HG03520 (cell line): Measurements from ENCODE around the gene ARHGAP24.
"Not testable (repeated sequence)": the region's sequence is repeated elsewhere in the genome, so short reads cannot be mapped to it uniquely, and the experiment has no call there.

Experiments
- ATAC-seq: cut with Tn5 transposase; IDR thresholded peaks from one replicate; pipeline ENCODE4 v1.9.1; 2021; ENCODE audit warnings: mild to moderate bottlenecking, moderate library complexity; ENCODE audit not compliant: unreplicated experiment

The ARHGAP24 gene

GRCh38 chr4:85482010-85482738 lies 7.2 kb downstream of the ARHGAP24 start:
- ATAC-seq, result no peak

- no peak for ATAC-seq
Observed at GRCh38 chr4:85486425-85487086, 11.6 kb downstream of the ARHGAP24 start.

- no peak for ATAC-seq
Observed at GRCh38 chr4:85488416-85488815, 13.5 kb downstream of the ARHGAP24 start.

DNA sequence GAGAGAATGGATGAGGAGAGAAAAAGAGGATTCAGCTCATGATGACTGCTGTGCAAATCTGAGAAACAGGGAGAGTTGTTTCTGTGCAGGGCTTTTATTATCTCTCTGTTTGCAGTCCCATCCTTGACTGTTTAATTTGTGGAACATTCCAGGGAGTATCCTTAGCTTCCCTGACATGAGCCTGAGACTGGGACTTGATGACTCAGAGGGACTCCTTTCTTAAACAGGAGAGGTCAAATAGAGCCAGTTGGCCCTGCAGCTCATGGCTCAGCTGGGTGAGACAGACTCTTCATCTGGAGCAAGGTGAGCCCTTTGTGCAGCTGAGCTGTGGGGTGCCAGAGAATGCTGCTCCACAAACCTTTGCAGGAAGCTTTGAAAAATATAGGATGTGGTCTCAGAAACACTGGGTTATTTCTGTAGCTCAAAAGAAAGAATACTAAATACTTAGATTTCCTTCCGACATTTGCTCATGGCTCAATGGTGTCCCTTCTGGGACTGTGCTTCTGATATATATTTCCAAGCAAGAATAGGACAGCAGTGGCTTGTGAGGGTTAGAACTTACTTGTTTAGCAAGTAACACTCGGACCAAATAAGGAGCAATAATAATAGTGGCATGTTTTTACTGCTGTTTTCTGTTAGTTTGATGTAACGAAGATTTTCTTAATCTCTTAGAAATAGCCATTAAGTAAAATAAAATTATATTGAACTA lies 14.5 kb downstream of the ARHGAP24 start:
- no peak for ATAC-seq

DNA sequence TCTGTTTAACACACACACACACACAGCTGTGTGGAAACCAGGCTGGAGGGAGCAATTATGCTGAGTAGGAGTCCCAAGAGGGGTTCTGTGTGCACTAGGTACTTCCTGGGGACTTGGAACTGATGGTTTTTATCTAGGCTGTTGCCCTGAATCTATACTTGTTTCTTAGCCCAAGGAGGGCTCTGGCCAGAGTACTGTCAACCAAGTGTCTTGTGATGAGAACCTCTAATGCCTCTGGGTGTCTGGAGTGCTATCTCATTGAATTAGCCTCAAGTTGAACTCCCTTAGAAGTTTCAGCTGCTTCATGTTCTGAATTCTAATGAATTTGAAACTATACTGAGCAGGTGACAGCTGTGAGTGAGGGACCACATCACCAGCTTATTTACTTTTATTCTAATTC lies 16.6 kb downstream of the ARHGAP24 start:
- ATAC-seq, result peak; percentile 54

GRCh38 chr4:85492336-85492735 lies 17.4 kb downstream of the ARHGAP24 start:
- ATAC-seq, result no peak

DNA sequence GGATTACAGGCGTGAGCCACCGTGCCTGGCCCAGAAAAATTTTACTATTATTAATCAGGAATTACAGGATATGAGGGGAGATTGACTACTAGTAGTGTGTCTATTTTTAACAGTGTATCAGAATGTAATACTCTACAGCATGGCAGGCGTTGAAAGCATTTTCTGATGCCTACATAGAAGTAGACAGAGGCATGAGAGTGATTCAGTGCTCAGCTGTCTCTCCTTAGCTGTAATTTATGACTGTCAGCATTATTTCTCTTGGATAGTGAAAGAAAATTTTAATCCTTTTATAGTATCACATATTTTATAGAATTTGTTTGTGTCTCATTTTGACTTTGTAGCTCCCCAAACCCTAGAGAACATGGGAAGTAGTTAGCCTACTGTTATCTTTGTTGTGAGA lies 20.7 kb downstream of the ARHGAP24 start:
- no peak for ATAC-seq

DNA sequence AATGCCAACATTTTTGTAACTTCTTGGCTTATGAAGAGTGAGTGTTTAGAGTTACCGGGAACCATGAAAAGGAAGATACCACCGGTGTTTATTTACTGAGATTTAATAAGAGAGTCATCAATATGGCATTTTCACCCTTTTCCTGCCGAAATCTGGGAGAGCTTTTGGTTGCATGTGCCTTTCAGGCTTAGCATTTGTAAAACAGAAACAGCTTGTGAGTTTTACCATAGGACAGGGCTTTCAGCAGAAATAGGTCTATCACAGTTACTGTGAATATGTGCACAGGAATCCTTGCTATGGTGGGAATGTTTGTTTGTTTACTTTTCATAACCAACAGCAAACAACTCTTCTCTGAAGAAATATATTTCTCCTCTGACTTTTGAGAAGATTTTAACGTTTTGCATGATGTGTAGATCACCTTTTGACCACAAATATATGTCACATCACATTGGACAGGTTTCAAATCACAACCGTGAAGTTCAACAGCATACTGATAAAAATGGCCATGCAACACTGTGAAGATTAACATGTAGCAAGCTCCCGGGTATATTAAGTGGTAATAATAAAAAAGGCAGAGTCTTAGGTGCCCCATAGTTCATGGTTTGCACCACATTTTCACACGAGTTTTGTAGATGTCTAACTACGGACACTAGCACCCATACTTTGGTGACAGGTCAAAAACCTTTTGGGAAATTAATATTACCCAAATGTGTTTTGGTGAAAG lies 21.3 kb downstream of the ARHGAP24 start:
- no peak for ATAC-seq

- no peak for ATAC-seq
Observed at GRCh38 chr4:85496933-85497332, 22.0 kb downstream of the ARHGAP24 start.

DNA sequence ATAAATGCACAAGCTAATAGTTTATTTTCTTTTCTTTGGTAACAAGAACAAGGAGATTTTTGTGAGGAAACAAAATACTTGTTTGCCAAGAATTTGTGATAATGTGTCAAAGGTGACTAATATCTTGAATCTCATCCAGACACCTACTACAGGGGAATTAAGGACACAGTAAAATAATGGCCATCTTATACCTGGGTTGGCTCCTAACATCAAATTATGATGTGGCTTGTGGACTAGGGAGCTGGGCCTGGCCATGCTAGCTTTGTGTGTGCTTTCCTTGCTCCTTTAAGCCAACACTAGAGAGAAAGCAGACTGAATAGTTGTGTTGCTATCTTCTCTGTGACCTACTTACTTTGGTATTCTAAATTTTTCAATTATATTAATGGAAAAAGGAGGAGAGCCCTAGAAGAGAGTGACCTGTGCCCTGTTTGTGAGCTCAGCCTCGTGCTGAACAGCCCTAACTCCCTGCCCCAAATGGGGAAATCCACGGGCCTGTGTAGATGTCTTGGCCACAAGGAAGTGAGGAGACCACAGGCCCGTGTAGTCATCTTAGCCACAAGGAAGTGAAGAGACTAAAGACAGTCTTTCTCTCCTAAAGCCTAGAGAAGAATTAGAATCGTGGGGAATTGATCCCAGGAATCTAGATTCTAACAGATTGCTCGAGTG lies 23.3 kb downstream of the ARHGAP24 start:
- peak; percentile 98 for ATAC-seq

DNA sequence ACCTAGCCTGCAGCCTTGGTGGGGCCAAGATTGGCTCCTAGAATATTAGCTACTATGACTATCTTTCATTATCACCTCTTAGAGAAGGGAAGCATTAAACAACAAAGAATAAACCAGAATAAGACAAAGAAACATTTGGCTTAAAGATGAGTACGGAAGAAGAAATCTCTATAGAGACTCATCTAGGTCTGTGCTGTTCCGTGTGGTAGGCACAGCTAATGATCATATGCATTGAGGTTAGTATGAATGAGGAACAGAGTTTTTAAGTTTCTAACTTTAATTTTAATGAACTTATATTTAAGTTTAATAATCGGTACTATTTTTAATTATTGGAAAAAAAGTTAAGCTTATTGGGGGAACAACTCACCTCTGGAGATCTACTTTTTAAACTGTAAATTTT lies 24.6 kb downstream of the ARHGAP24 start:
- ATAC-seq, result no peak

DNA sequence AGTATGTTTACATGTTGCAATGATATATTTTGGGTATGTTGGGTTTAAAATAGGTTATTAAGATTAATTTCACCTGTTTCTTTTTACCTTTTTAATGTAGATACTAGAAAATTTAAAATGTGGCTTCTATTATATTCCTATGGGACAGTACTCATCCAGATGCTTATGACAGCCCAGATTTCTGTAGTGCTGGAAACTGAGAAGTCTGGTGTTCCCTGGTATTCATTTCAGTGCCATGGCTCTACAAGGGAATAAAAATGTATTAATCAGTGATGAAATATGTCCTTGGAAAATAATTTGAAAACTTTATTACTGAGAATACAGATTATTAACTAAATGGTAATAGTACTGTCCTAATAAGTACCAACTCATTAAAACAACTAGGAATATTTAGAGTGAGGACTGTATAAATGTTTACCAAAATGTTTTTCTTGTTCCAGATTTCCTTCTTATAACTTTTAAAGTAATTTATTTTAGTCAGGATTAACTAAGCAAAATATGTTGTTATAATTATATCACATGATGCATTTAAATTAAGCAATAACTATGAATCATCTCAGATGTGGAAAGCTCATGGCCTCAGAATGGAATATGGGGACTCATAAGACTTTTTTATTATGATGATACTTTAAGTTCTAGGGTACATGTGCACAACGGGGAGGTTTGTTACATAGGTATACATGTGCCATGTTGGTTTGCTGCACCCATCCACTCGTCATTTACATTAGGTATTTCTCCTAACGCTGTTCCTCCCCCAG lies 25.3 kb downstream of the ARHGAP24 start:
- no peak for ATAC-seq

DNA sequence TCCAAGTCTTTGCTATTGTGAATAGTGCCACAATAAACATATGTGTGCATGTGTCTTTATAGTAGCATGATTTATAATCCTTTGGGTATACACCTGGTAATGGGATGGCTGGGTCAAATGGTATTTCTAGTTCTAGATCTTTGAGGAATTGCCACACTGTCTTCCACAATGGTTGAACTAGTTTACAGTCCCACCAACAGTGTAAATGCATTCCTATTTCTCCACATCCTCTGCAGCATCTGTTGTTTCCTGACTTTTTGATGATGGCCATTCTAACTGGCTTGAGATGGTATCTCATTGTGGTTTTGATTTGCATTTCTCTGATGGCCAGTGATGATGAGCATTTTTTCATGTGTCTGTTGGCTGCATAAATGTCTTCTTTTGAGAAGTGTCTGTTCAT lies 26.2 kb downstream of the ARHGAP24 start:
- ATAC-seq, result not testable (repeated sequence)

- ATAC-seq, result no peak
Observed at GRCh38 chr4:85508654-85509053, 33.7 kb downstream of the ARHGAP24 start.

DNA sequence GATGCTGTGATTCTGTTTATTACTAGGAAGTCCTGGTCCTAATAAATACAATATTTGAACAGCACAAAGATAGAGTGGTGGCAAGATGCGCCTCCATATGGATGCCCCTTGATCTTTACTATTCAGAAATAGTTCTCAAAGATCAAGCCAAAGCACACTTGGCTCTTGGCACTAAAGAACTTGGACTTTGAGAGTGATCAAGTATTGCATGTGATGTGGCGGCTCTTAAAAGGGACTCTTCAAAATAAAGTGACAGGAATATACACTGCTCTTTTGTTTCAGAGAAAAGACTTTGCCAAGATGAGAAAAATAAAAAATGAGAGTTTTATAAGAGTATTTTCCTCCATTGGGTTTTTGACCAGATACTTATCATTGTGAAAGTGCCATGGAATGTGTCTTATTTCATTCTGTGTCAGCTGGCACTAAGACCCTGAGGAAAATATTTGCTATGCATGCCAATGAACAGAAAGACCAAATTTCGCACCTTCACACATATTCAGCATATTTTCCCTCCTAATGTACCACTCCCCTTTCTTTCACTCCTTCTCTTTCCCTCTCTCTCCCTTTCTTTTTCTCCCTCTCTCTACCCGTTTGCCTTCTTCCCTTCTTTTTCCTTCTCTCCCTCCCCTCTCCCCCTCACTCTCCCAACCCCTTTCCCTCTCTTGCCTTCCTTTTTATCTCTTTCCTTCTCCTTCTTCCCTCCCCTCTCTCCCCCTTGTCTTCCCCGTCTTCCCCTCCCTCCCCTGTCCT lies 35.1 kb downstream of the ARHGAP24 start:
- no peak for ATAC-seq

- no peak for ATAC-seq
Observed at GRCh38 chr4:85510632-85510984, 35.7 kb downstream of the ARHGAP24 start.

DNA sequence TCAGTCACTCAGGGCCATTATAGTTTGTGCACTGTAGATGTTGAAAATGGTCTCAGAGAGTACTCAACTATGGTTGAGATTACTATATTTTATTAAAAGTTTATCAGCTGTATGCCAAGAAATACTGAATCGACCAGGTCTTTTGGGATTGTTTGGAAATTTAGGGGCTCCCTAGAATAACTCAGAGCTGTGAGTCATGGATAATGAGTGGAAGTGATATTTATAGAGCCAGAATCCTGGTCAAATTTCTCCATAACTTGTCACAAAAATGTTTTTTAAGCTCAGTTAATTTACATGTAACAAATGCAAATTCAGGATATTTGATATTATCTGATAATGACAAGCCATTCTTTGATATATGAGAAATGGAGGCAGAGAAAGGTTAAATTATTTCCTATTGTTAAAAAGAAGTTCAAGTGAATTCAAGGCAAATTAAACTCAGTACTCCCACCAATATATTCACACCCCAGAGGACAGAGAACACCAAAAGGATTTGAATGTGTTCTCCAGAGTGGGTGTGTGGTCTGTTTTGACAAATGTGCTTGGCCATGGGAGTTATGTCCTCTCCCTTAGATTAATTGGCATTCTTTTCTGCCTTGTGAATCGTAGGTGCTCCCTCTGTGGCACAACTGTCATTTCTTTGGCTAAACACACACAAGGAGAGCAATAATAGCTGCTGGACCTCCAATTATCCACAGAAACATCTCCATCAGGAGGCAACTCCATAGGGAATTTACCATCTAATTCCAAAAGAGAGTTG lies 37.7 kb downstream of the ARHGAP24 start:
- no peak for ATAC-seq

- ATAC-seq, result no peak
Observed at GRCh38 chr4:85514117-85514516, 39.2 kb downstream of the ARHGAP24 start.

DNA sequence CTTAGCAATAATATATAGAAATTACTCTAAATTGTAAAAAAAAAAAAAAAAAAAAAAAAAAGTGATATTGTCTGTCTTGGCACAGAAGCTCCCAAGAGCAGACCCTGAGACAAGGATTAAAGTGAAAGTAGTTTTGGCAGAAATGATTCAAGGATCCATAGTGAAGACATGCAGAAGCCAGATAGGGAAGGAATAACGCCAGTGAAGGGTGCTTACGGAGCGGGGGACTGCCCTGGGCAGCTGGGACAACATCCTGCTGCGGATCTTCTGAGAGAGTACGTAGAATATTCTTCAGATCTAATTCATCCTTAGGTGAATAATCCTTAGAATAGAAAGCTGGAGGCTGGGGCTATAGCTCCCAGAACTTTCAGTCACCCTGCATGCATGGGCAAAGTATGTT lies 39.8 kb downstream of the ARHGAP24 start:
- no peak for ATAC-seq
